A549 (cell line): Measurements from ENCODE around the gene SNCB.

Experiments used
- CEBPB ChIP-seq, 2 experiments: fragments of >200 bp in 1 of 2; sonication (Bioruptor Twin) in 1 of 2; formaldehyde crosslinking in 1 of 2; IDR thresholded peaks; 2 replicates each; pipeline ENCODE4 v1.6.1; 2012 to 2016
- CHD2 ChIP-seq: fragments of 150-350 bp; IDR thresholded peaks from 2 replicates; pipeline ENCODE4 v1.6.1; 2014; ENCODE audit warnings: low read length; ENCODE audit not compliant: partially characterized antibody
- JUNB ChIP-seq: fragments of >200 bp; sonication (Bioruptor Twin); formaldehyde crosslinking; IDR thresholded peaks from 2 replicates; pipeline ENCODE4 v1.6.1; 2016
- MYC ChIP-seq: IDR thresholded peaks from 2 replicates; pipeline ENCODE4 v1.6.1; 2012; ENCODE audit warnings: mild to moderate bottlenecking, inconsistent platforms, low read length, improper control_type of control experiment, borderline replicate concordance
- POLR2A ChIP-seq: IDR thresholded peaks from 2 replicates; pipeline ENCODE4 v1.6.1; 2012; ENCODE audit warnings: mild to moderate bottlenecking, low read length
- RAD21 ChIP-seq, 2 experiments: fragments of >200 bp in 1 of 2; sonication (Bioruptor Twin) in 1 of 2; formaldehyde crosslinking in 1 of 2; IDR thresholded peaks in 1 of 2; conservative IDR thresholded peaks in 1 of 2; 2 replicates in 1 of 2; 3 replicates in 1 of 2; pipeline ENCODE4 v1.6.1; 2012 to 2018; ENCODE audit warnings: inconsistent platforms in 1 of 2
- RNF2 ChIP-seq: fragments of 200-600 bp; sonication (generic); IDR thresholded peaks from 2 replicates; pipeline ENCODE4 v1.6.1; 2016; ENCODE audit warnings: low read depth, mild to moderate bottlenecking, antibody characterized with exemption, moderate library complexity, borderline replicate concordance
- ZFP36 ChIP-seq: fragments of 450-650 bp; IDR thresholded peaks from 2 replicates; pipeline ENCODE4 v1.6.1; 2014; ENCODE audit warnings: borderline replicate concordance; ENCODE audit not compliant: partially characterized antibody
- TF ChIP-seq, protein P1 (sequence below): fragments of >200 bp; sonication (Bioruptor Twin); formaldehyde crosslinking; IDR thresholded peaks from 3 replicates; pipeline ENCODE4 v1.5.1; 2016
- TF ChIP-seq, protein P2 (sequence below): fragments of 450-650 bp; IDR thresholded peaks from 2 replicates; pipeline ENCODE4 v1.6.1; 2014; ENCODE audit warnings: antibody characterized with exemption
- TF ChIP-seq, protein P3 (sequence below): fragments of 200-600 bp; sonication (generic); IDR thresholded peaks from 2 replicates; pipeline ENCODE4 v1.6.1; 2016; ENCODE audit warnings: antibody characterized with exemption, mild to moderate bottlenecking, moderate library complexity

DNA sequence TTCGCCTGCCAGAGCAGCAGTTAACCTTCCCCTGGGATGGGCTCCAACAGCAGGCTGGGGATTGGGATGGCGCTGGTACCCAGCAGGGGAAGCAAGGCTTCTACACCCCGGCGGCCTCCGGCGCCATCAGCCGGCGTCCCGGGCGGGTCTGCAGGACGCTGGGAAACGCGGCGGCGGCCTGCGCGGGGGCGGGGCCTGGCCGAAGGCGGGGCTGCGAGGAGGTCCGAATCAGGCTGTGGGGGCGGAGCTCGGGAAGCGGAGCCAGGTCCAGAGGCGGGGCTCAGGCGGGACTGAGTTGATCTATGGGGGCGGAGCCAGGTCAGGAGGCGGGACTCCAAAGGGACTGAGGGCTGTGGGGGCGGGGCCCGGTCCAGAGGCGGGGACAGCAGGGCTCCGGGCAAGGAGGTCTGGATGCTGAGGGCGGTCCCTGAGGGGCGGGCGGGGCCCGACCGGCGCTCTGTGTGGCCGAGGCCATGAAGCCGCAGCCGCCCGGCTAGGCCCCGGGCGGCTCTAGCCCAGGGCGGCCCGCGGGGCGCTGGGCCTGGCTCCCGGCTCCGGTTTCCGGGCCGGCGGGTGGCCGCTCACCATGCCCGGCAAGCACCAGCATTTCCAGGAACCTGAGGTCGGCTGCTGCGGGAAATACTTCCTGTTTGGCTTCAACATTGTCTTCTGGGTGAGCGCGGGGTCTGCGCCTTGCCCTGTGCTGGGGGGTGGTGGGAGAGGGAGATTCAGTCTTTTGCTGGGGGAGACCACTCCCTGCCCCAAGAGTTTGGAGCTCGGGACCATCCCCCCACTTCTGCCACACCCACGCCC, 16.9 kb upstream of the SNCB start, which contains the start of gene TSPAN17:
- TF ChIP-seq RAD21 (conservative IDR thresholded peaks at IDR 0.05 in 1 of 2, IDR thresholded peaks at IDR 0.05 in 1 of 2) (peak; percentile 32 to 66), JUNB (no peak), ZFP36 (no peak), RNF2 (no peak), MYC (0 out of 2 replicates have a peak, but pooled peaks have one; percentile 36), POLR2A (peak; percentile 97), CHD2 (no peak), CEBPB (IDR thresholded peaks at IDR 0.05) (no peak)
- TF ChIP-seq, protein P1, sequence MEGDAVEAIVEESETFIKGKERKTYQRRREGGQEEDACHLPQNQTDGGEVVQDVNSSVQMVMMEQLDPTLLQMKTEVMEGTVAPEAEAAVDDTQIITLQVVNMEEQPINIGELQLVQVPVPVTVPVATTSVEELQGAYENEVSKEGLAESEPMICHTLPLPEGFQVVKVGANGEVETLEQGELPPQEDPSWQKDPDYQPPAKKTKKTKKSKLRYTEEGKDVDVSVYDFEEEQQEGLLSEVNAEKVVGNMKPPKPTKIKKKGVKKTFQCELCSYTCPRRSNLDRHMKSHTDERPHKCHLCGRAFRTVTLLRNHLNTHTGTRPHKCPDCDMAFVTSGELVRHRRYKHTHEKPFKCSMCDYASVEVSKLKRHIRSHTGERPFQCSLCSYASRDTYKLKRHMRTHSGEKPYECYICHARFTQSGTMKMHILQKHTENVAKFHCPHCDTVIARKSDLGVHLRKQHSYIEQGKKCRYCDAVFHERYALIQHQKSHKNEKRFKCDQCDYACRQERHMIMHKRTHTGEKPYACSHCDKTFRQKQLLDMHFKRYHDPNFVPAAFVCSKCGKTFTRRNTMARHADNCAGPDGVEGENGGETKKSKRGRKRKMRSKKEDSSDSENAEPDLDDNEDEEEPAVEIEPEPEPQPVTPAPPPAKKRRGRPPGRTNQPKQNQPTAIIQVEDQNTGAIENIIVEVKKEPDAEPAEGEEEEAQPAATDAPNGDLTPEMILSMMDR: peak; percentile 30; the same call in 2 of the 3 replicates
- TF ChIP-seq, protein P2, sequence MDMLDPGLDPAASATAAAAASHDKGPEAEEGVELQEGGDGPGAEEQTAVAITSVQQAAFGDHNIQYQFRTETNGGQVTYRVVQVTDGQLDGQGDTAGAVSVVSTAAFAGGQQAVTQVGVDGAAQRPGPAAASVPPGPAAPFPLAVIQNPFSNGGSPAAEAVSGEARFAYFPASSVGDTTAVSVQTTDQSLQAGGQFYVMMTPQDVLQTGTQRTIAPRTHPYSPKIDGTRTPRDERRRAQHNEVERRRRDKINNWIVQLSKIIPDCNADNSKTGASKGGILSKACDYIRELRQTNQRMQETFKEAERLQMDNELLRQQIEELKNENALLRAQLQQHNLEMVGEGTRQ: no peak
- TF ChIP-seq, protein P3, sequence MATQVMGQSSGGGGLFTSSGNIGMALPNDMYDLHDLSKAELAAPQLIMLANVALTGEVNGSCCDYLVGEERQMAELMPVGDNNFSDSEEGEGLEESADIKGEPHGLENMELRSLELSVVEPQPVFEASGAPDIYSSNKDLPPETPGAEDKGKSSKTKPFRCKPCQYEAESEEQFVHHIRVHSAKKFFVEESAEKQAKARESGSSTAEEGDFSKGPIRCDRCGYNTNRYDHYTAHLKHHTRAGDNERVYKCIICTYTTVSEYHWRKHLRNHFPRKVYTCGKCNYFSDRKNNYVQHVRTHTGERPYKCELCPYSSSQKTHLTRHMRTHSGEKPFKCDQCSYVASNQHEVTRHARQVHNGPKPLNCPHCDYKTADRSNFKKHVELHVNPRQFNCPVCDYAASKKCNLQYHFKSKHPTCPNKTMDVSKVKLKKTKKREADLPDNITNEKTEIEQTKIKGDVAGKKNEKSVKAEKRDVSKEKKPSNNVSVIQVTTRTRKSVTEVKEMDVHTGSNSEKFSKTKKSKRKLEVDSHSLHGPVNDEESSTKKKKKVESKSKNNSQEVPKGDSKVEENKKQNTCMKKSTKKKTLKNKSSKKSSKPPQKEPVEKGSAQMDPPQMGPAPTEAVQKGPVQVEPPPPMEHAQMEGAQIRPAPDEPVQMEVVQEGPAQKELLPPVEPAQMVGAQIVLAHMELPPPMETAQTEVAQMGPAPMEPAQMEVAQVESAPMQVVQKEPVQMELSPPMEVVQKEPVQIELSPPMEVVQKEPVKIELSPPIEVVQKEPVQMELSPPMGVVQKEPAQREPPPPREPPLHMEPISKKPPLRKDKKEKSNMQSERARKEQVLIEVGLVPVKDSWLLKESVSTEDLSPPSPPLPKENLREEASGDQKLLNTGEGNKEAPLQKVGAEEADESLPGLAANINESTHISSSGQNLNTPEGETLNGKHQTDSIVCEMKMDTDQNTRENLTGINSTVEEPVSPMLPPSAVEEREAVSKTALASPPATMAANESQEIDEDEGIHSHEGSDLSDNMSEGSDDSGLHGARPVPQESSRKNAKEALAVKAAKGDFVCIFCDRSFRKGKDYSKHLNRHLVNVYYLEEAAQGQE: no peak
